ENCODE results near the gene MOSPD3. TPM values are rescaled to one million over a fixed set of nuclear protein-coding genes. Genes with fewer than 3 reads are reported as not detected.

MOSPD3 gene
- total RNA-seq, 1 donor from 2014 or later, result 3.0 TPM

DNA sequence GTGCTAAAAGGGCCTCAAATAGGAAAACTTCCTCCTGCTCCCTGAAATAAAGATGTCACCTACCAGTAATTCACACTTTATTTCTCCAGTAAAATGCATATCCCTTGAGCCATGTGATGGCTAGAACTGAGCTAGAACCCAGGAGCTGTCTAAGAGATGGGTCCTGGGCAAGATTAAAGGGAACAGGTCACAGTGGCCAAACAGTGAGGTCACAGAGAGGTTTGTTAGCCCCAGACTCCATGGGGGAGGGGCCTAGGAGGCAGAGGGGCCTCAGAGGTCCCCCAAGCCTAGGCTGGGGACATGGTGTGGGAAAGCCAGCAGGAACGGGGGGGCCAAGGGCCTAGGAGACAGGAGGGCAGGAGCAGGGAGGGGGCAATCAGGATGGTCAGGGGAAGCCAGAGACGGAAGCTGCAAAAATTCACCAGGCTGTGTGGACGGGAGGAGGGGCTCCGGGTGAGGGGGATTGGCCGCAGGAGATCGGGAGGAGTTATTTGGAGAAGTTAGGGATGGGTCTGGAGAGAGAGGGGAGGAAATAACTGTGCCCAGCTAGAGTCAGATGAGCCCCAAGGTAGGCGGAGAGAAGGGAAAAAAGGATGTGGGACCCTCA, 22.9 kb upstream of the MOSPD3 start:
- H3K9me3 ChIP-seq (ENCODE audit: low read depth), result no peaks in the 10 kb centered on the region
- no peak overlapping the region for H3K27ac Mint-ChIP-seq
- H3K27me3 ChIP-seq, result no peaks in the 10 kb centered on the region
- peaks cover 38% of the 10 kb centered on the region for H3K4me1 Mint-ChIP-seq
- no peak overlapping the region for H3K27ac ChIP-seq
- H3K4me3 ChIP-seq, result no peak overlapping the region
- peaks cover 14% of the 10 kb centered on the region for H4K20me1 ChIP-seq (ENCODE audit: low read depth)
- peaks cover 29% of the 10 kb centered on the region for H3F3A ChIP-seq (ENCODE audit: low read depth)
- H3K36me3 Mint-ChIP-seq, result no peaks in the 10 kb centered on the region
- no peak overlapping the region for H3K9ac ChIP-seq
- H3K36me3 ChIP-seq, result no peaks in the 10 kb centered on the region
- TF ChIP-seq EZH2phosphoT487 (IDR thresholded peaks at IDR 0.05) (no peak), CTCF (IDR thresholded peaks at IDR 0.05) (no peak), EZH2 (IDR thresholded peaks at IDR 0.05) (no peak)
- H3K9me3 Mint-ChIP-seq, result no peaks in the 10 kb centered on the region
- peak overlapping the region; percentile 41 for H3K4me3 Mint-ChIP-seq
- peaks cover 24% of the 10 kb centered on the region for H3K4me1 ChIP-seq
- H3K27me3 Mint-ChIP-seq (ENCODE audit: insufficient read depth, low read depth), result peaks cover 12% of the 10 kb centered on the region
- H2AFZ ChIP-seq (replicated peaks), result peak overlapping the region; percentile 89
- peaks cover 10% of the 10 kb centered on the region for H3K79me2 ChIP-seq (ENCODE audit: low read depth)
- peak overlapping the region; percentile 55 for H3K4me2 ChIP-seq
- peak; percentile 37 for DNase-seq (ENCODE audit: low spot score)

DNA sequence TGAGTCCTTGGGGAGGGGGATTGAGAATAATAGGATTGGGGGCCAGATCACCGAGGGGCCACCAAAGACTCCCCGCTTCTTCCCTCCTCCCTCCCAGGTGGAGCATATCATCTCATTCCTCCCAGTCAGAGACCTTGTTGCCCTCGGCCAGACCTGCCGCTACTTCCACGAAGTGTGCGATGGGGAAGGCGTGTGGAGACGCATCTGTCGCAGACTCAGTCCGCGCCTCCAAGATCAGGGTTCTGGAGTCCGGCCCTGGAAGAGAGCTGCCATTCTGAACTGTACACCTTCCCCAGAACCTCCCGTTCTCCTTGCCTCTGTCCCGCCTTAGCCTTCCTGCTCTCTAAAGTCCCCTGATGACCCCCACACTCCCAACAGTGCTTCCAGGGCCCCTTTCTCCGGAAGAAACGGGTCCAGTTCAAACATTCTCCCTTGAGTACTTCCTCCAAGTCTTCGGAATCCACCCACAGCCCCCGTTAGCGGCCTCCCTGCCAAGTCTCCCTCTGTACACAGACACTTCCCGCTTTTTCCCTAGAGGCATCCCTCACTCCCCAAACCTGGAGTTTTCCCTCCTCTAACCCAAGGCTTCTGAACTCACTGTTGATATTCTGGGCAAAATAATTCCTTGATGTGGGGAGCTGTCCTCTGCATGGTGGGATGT, 22.1 kb upstream of the MOSPD3 start:
- Histone ChIP-seq H3K4me1 (peaks cover 20% of the 10 kb centered on the region), H3K9me3 (ENCODE audit: low read depth) (no peaks in the 10 kb centered on the region), H3K9ac (no peak overlapping the region), H3K27ac (no peak overlapping the region), H3K36me3 (no peaks in the 10 kb centered on the region), H2AFZ (replicated peaks) (no peak overlapping the region), H3K4me3 (no peak overlapping the region), H3F3A (ENCODE audit: low read depth) (peaks cover 23% of the 10 kb centered on the region), H4K20me1 (ENCODE audit: low read depth) (peaks cover 6% of the 10 kb centered on the region), H3K4me2 (peak overlapping the region; percentile 55), H3K27me3 (no peaks in the 10 kb centered on the region), H3K79me2 (ENCODE audit: low read depth) (peaks cover 2% of the 10 kb centered on the region)
- Mint-ChIP-seq H3K9me3 (no peaks in the 10 kb centered on the region), H3K4me1 (peaks cover 30% of the 10 kb centered on the region), H3K36me3 (no peaks in the 10 kb centered on the region), H3K27ac (no peak overlapping the region), H3K4me3 (peak overlapping the region; percentile 8), H3K27me3 (ENCODE audit: insufficient read depth, low read depth) (peaks cover 10% of the 10 kb centered on the region)
- TF ChIP-seq EZH2 (IDR thresholded peaks at IDR 0.05) (no peak), CTCF (IDR thresholded peaks at IDR 0.05) (no peak), EZH2phosphoT487 (IDR thresholded peaks at IDR 0.05) (no peak)
- DNase-seq (ENCODE audit: low spot score), result no peak

GRCh38 chr7:100591596-100591995, 20.7 kb upstream of the MOSPD3 start:
- Histone ChIP-seq H3K27me3 (no peaks in the 10 kb centered on the region), H3K9me3 (ENCODE audit: low read depth) (no peaks in the 10 kb centered on the region), H3K9ac (no peak overlapping the region), H3K4me2 (no peak overlapping the region), H3K79me2 (ENCODE audit: low read depth) (no peaks in the 10 kb centered on the region), H3K4me3 (no peak overlapping the region), H2AFZ (replicated peaks) (no peak overlapping the region), H4K20me1 (ENCODE audit: low read depth) (no peaks in the 10 kb centered on the region), H3F3A (ENCODE audit: low read depth) (peaks cover 17% of the 10 kb centered on the region), H3K27ac (no peak overlapping the region), H3K36me3 (no peaks in the 10 kb centered on the region), H3K4me1 (peaks cover 20% of the 10 kb centered on the region)
- no peaks in the 10 kb centered on the region for H3K9me3 Mint-ChIP-seq
- DNase-seq (ENCODE audit: low spot score), result no peak
- no peaks in the 10 kb centered on the region for H3K36me3 Mint-ChIP-seq
- TF ChIP-seq CTCF (IDR thresholded peaks at IDR 0.05) (no peak), EZH2 (IDR thresholded peaks at IDR 0.05) (no peak)
- no peak overlapping the region for H3K27ac Mint-ChIP-seq
- peaks cover 12% of the 10 kb centered on the region for H3K27me3 Mint-ChIP-seq (ENCODE audit: insufficient read depth, low read depth)
- H3K4me3 Mint-ChIP-seq, result no peak overlapping the region
- peaks cover 25% of the 10 kb centered on the region for H3K4me1 Mint-ChIP-seq
